Kidney (tissue), 14 donors: ENCODE results near the gene SETD1B. TPM values are rescaled to one million over a fixed set of nuclear protein-coding genes. Genes with fewer than 3 reads are reported as not detected.

Experiments
- DNase-seq, 5 donors: peaks; one replicate each; pipeline ENCODE4 v3.0.0-alpha.2; 2013 to 2020
- FAIRE-seq: peaks from 2 replicates; lab custom pipeline; 2012; peaks lifted over from hg19 to GRCh38; lab: Jason Lieb, UNC
- H3K27ac ChIP-seq, 2 donors: one replicate each; pipeline ENCODE4 v1.7.0; 2013; ENCODE audit warnings: low read depth in 2 of 2, low read length in 2 of 2, inconsistent platforms in 1 of 2
- H3K27me3 ChIP-seq: one replicate; pipeline ENCODE4 v1.7.1; 2013; ENCODE audit warnings: low read length, inconsistent platforms; ENCODE audit not compliant: control insufficient read depth, insufficient read depth
- H3K36me3 ChIP-seq, 3 donors: one replicate each; pipeline versions ENCODE4 v1.7.0 to v1.7.1; 2013; ENCODE audit warnings: low read length in 3 of 3, control low read depth in 1 of 3, inconsistent platforms in 1 of 3; ENCODE audit not compliant: insufficient read depth in 3 of 3, control insufficient read depth in 2 of 3
- H3K4me1 ChIP-seq, 3 donors: one replicate each; pipeline versions ENCODE4 v1.7.0 to v1.7.1; 2013; ENCODE audit warnings: low read length in 3 of 3, inconsistent platforms in 1 of 3, low read depth in 1 of 3; ENCODE audit not compliant: control insufficient read depth in 2 of 3, insufficient read depth in 2 of 3
- H3K4me3 ChIP-seq, 3 donors: one replicate each; pipeline versions ENCODE4 v1.7.0 to v1.8.1; 2013; ENCODE audit warnings: low read length in 3 of 3, control low read depth in 1 of 3, inconsistent platforms in 1 of 3
- H3K9ac ChIP-seq, 3 donors: one replicate each; pipeline versions ENCODE4 v1.7.0 to v1.7.1; 2013; ENCODE audit warnings: low read length in 3 of 3, control low read depth in 1 of 3, inconsistent platforms in 1 of 3
- H3K9me3 ChIP-seq, 3 donors: one replicate each; pipeline versions ENCODE4 v1.7.0 to v1.7.1; 2013; ENCODE audit warnings: low read length in 3 of 3, control low read depth in 1 of 3, inconsistent platforms in 1 of 3; ENCODE audit not compliant: control insufficient read depth in 2 of 3, insufficient read depth in 1 of 3
- CTCF ChIP-seq: IDR thresholded peaks from 3 replicates; pipeline ENCODE4 v1.5.1; 2012; ENCODE audit warnings: mild to moderate bottlenecking, moderate library complexity, borderline replicate concordance; ENCODE audit not compliant: insufficient read depth; ENCODE audit errors: extremely low read depth
- intact Hi-C: fragments of 100-400 bp; cut with DNase I; formaldehyde crosslinking; loops from one replicate; pipeline ENCODE4 v1.11.1; 2022
- polyA plus RNA-seq: library from polyadenylated mRNA; stranded (reverse); fragments of 350-450 nt; fragmentation: Illumina TruSeq; extraction: RNeasy Lipid Tissue Mini Kit (QIAGEN cat#74804); gene quantifications from one replicate; pipeline ENCODE4 v1.2.3, GENCODE V29; 2014; ENCODE audit warnings: low read depth, low replicate concordance; ENCODE audit not compliant: insufficient read depth
- total RNA-seq: library from RNA; stranded (reverse); fragmentation: NEBNext Ultra II Directional; extraction: Animal tissue kit (Norgen Biotek cat#: 25700); gene quantifications from one replicate; pipeline ENCODE4 v1.2.1, GENCODE V29; 2021
- donor health status: control.
- donor health status: control.
- donor health status: control.
- donor health status: control.
- donor health status: control.
- donor health status: DM: yes; HTN: yes; CAD: no.
- donor health status: Normal renal cell carcinoma (clear cell type).

Gene SETD1B
- total and polyA plus RNA-seq, 2 donors from 2014 or later, result 3.5 to 34.5 TPM

GRCh38 chr12:121830588-121831265 lies 26.9 kb downstream of the SETD1B start:
- intact Hi-C loops, result no loop called here
- Histone ChIP-seq H3K36me3 (peaks cover 2 to 29% (median 14%) of the 10 kb centered on the region in 3 donors), H3K4me3 (no peak overlapping the region), H3K9me3 (no peaks in the 10 kb centered on the region), H3K27me3 (no peaks in the 10 kb centered on the region), H3K27ac (no peak overlapping the region), H3K4me1 (peaks cover 0 to 2% (median 0%) of the 10 kb centered on the region in 3 donors), H3K9ac (no peak overlapping the region)
- no peak for FAIRE-seq
- TF ChIP-seq CTCF, result no peak
- DNase-seq, result no peak

- Histone ChIP-seq H3K9ac (no peak overlapping the region), H3K27ac (no peak overlapping the region), H3K36me3 (peaks cover 2 to 26% (median 14%) of the 10 kb centered on the region in 3 donors), H3K4me3 (no peak overlapping the region), H3K4me1 (peaks cover 0 to 2% (median 0%) of the 10 kb centered on the region in 3 donors), H3K27me3 (no peaks in the 10 kb centered on the region), H3K9me3 (no peaks in the 10 kb centered on the region)
- no peak for TF ChIP-seq CTCF
- no peak for DNase-seq
- no peak for FAIRE-seq
- intact Hi-C loops, result no loop called here
Measured at GRCh38 chr12:121831571-121832245, 27.9 kb downstream of the SETD1B start.

- intact Hi-C loops, result no loop called here
- DNase-seq (no peak), FAIRE-seq (no peak)
- Histone ChIP-seq H3K9me3 (no peaks in the 10 kb centered on the region), H3K27me3 (no peaks in the 10 kb centered on the region), H3K4me3 (no peak overlapping the region), H3K36me3 (peaks cover 0 to 3% (median 0%) of the 10 kb centered on the region in 3 donors), H3K4me1 (no peaks in the 10 kb centered on the region), H3K9ac (no peak overlapping the region), H3K27ac (no peak overlapping the region)
- no peak for TF ChIP-seq CTCF
Measured at GRCh38 chr12:121837680-121838079, 33.9 kb downstream of the SETD1B start.
